NCI-H2171 treated with DMSO at 0.1 percent for 48 hours (cell line): ENCODE results near the gene AGPAT4.
"Not testable (repeated sequence)": the region's sequence is repeated elsewhere in the genome, so short reads cannot be mapped to it uniquely, and the experiment has no call there.

Source experiments
- DNase-seq: peaks from one replicate; lab custom pipeline; 2025; lab: John Stamatoyannopoulos, UW

Gene AGPAT4

GRCh38 chr6:161227004-161227960 is 46.6 kb downstream of the AGPAT4 start:
- no peak for DNase-seq

GRCh38 chr6:161226009-161226964 is 47.6 kb downstream of the AGPAT4 start:
- DNase-seq: no peak

DNA sequence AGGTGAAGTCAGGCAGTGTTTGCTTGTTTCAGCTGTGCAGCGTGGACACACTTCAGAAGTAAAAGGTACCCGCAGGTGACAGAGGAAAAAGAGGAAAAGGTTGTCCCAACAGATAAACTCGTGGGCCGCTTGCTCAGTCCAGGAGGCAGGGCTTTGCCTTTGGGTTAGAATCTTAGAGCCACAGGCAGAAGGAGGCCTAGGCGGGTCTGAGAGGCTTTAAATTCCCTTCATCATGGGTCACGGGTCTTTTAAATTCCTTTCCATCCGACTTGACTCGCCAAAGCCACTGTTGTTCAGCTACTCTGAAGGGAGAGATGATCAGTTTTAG is 48.2 kb downstream of the AGPAT4 start:
- DNase-seq: no peak

DNA sequence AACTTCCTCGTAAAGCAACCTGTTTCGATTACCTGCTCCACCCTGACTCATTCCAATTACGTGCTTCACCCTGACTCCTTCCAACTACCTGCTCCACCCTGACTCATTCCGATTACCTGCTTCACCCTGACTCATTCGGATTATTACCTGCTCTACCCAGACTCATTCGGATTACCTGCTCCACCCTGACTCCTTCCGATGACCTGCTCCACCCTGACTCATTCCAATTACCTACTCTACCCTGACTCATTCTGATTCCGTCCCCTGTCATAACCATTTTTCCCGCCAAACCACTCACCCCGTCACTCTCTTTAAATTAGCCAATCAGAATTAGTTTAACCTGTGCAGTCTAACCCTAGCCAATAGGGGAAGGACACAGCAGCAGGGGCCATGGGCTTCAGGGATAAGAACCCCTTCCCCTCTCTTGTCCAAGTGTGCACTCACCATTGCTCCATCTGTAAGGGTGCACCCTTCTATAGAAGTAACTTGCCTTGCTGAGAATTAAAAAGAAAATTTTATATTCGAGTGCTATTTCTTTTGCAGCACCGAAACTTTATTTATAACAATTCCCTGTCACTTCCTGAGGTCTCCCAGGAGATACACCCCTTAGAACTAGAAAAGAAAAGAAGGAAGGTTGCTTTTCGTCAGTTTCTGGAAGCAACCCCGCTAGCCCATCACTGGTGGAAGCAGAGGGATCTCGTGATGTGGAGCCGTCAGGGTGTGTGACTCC is 48.7 kb downstream of the AGPAT4 start:
- DNase-seq: not testable (repeated sequence)

DNA sequence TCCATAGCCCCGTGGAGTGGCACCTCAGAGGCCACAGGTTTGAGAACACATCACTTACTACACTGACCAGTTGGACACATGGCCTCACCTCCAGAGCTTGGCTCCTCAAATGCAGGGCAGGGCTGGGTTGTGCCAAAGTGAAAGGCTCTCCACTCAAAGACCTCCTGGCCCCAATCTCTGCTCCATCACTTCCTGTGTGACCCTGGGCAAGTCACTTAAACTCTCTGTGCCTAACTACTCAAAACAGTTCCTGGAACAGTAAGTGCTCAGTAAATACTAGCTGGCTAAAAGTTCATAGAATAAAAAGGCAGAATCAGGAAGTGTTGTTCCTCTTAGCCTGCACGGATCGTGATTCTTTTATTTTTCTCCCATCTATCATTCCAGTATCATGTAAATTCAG is 50.2 kb downstream of the AGPAT4 start:
- DNase-seq: no peak

GRCh38 chr6:161222706-161223234 is 51.1 kb downstream of the AGPAT4 start:
- DNase-seq: no peak

DNA sequence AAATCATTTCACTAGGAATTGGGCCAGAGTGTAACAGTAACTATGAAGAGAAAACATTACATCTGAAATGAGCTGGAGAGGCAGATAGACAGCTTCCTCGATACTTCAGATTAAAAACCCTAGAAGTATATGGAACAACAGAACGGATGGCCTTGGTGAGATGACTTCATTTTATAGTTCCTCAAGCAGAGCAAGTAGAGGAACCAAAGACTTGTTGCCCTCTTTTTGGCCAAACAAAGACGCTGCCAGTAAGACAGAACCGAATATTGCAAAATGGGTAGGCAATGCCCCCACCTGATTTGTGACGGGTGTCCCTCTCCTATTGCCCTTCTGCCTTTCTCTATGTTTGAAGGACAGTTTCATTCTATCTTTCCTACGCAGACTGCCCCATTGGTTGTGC is 53.5 kb downstream of the AGPAT4 start:
- DNase-seq: no peak

DNA sequence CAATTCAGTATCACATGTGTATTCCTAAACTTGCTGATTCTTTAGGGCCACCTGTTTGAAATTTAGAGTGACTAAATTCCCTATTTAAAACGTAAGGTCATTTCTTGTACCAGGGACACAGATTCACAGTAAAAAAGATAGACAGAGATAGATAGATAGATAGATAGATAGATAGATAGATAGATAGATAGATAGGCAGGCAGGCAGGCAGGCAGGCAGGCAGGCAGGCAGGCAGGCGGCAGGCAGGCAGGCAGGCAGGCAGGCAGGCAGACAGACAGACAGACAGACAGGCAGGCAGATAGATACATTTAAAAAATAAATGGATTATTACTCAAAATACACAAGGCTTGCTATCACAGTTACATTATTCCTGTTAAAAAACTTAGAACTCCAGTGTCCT is 54.2 kb downstream of the AGPAT4 start:
- no peak for DNase-seq

GRCh38 chr6:161218222-161218621 is 55.6 kb downstream of the AGPAT4 start:
- no peak for DNase-seq

DNA sequence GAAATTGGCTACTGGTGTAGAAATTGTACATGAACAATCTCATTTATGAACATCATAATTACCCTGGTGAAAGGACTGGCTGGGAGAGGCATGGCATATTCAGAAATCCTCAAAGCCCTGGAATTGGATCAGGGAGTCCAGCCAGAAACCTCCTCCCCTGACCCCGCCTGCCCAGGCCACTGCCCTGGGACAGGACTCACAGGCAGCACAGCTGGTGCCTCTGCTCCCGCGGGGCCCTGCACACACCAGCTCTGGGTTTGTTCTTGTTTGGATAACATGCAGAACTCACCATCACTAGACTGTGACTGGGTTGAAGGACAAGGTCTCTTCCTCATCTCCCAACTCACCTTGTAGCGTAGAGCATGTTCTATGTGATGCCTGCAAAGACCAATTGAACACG is 56.2 kb downstream of the AGPAT4 start:
- DNase-seq: no peak

DNA sequence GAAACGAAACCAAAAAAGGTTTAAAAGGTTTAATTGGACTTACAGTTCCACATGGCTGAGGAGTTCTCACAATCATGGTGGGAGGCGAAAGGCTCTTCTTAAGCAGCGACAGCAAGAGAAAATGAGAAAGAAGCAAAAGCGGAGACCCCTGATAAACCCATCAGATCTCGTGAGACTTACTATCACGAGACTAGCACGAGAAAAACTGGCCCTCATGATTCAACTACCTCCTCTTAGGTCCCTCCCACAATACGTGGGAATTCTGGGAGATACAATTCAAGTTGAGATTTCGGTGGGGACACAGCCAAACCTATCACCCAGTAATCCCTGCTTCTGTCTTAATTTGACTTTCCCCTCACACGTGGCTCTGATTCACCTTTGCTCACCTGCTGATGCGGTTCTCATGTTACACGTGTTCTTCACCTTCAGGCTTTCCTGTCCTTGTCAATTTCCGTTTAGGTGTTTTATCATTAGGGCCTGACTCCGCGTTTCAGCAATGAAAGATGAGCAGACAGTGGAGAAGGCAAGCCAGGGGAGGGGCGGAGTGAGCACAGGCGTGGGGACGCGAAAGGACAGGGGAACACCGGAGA is 57.1 kb downstream of the AGPAT4 start:
- DNase-seq: peak; percentile 36

GRCh38 chr6:161215876-161216615 is 57.8 kb downstream of the AGPAT4 start:
- DNase-seq: no peak

- no peak for DNase-seq
Measured at GRCh38 chr6:161215193-161215592, 58.7 kb downstream of the AGPAT4 start.

GRCh38 chr6:161214722-161215121 is 59.1 kb downstream of the AGPAT4 start:
- DNase-seq: no peak

DNA sequence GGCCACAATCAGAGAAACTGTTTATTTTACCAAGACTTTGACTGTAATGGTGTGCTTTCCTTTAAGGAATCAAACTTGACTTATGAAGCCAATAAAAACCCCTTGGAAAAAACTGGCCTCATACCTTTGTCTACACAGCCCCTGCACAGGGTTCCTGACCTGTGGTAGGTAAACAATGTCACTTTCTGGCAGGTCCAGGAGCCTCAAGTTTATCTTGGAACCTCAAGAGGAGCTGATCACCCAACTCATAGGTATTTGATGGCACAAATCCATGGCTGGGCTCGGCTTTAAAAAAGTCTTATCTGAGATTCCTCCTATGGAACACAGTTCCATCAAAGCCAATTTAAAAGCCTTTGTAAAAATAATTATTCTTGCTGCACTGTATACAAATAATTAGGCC is 61.0 kb downstream of the AGPAT4 start:
- DNase-seq: no peak

DNA sequence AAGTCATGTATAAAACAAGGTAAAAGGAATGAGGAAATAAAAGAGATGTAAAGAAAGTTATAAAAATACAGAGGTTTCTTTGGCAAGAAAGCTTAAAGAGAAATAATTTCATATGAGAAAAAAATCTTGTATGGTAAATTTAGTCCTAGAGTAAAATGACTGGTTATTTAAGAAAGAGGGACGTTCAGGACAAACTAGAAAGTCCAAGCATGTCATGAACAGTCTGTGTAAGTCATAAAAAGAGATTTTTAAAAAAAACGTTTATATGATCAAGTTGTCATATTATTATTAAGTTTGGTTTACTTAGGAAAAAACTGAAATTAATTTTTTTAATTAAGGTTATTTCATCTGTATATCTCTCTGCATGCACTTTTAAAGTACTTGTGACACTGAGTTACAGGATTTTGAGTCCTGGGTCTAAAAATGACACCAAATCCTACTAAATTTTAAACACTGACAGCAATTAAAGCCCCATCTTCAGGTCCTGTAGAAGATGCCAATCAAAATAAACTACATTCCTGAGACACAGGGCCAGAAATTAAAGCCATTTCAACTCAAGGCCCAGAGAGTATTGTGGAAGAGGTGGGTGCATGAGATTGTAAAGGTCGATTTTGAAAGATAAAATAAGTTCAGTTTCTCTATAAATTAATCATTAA is 62.4 kb downstream of the AGPAT4 start:
- peak; percentile 4 for DNase-seq

- no peak for DNase-seq
Measured at GRCh38 chr6:161210857-161211256, 63.0 kb downstream of the AGPAT4 start.

- no peak for DNase-seq
Measured at GRCh38 chr6:161207200-161207599, 66.7 kb downstream of the AGPAT4 start.

DNA sequence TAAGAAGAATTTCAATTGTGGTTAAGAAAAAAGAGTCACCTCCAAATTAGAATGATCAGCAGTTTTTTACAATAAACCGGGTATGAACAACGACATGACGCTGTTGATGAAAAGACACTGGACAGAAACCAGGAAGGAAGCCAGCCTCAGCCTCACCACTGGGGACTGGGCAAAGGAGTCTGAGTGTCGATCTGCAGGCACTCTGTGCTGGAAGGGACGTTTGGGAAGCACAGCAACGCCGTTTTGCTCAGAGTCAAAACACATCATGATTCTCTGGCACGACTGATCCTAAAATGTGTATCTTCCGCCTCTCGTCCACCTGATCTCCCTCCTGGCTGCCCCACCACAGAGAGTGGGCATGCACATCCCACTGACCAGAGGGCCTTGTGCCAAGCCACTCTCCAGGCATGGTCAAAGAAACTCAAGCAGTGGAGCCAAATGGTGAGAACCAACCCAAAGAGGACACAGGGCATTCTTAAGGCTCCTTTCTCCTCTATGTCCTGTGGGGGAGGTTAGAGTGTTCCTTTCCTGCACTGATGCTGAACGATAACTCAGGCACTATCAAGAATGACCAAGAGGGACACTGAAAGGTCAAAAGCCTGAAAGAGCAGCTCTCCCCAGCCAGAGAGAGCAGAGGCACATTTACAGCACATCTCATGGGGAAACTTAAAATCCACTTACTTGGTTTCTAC is 68.8 kb downstream of the AGPAT4 start:
- DNase-seq: no peak
